ENCODE data around the gene LIPM.

LIPM gene

GRCh38 chr10:88840881-88841280, 38.4 kb downstream of the LIPM start:
- FAIRE-seq = no peak

GRCh38 chr10:88841316-88842111, 39.0 kb downstream of the LIPM start:
- no peak for FAIRE-seq

GRCh38 chr10:88843171-88843570, 40.6 kb downstream of the LIPM start:
- no peak for FAIRE-seq

- no peak for FAIRE-seq
Observed at GRCh38 chr10:88848499-88848898, 46.0 kb downstream of the LIPM start.

- FAIRE-seq = no peak
Observed at GRCh38 chr10:88849234-88849633, 46.7 kb downstream of the LIPM start.

- no peak for FAIRE-seq
Observed at GRCh38 chr10:88850712-88851111, 48.2 kb downstream of the LIPM start.

- FAIRE-seq = no peak
Observed at GRCh38 chr10:88851706-88852105, 49.2 kb downstream of the LIPM start, which contains the start of gene ANKRD22. TSS of gene ANKRD22 (minus strand) at chr10:88851844. CDS start at chr10:88851607, 237 bp downstream.

GRCh38 chr10:88852327-88852726, 49.8 kb downstream of the LIPM start:
- FAIRE-seq = no peak

- no peak for FAIRE-seq
Observed at GRCh38 chr10:88853155-88853881, 50.8 kb downstream of the LIPM start.

GRCh38 chr10:88854684-88855083, 52.2 kb downstream of the LIPM start:
- no peak for FAIRE-seq

- FAIRE-seq = no peak
Observed at GRCh38 chr10:88857831-88858230, 55.3 kb downstream of the LIPM start.

GRCh38 chr10:88858491-88858890, 56.0 kb downstream of the LIPM start:
- FAIRE-seq = no peak

- FAIRE-seq = no peak
Observed at GRCh38 chr10:88861036-88861435, 58.5 kb downstream of the LIPM start.

GRCh38 chr10:88865281-88865876, 62.8 kb downstream of the LIPM start:
- FAIRE-seq = no peak

- FAIRE-seq = no peak
Observed at GRCh38 chr10:88866454-88866853, 63.9 kb downstream of the LIPM start.

GRCh38 chr10:88870089-88870488, 67.6 kb downstream of the LIPM start:
- no peak for FAIRE-seq
